WTC11 (cell line): ENCODE data around the gene TMTC3. TPM values are rescaled to one million over a fixed set of nuclear protein-coding genes. Genes with fewer than 3 reads are reported as not detected.

Source experiments
- ATAC-seq: fragments of 200-7000 bp; cut with Tn5 transposase; 2 replicates; pipeline ENCODE4 v1.10.0; 2021; ENCODE audit warnings: mild to moderate bottlenecking, moderate library complexity
- CTCF ChIA-PET: fragments of 300-600 bp; sonication (Branson Sonifier 250); formaldehyde crosslinking; loops from one replicate; lab custom pipeline; 2021; ENCODE audit warnings: antibody characterized with exemption; lab: Charles Lee
- POLR2A ChIA-PET: fragments of 350-600 bp; sonication (Branson Sonifier 250); formaldehyde crosslinking; loops from one replicate; lab custom pipeline; 2021; ENCODE audit warnings: antibody characterized with exemption; lab: Charles Lee
- DNase-seq: peaks from one replicate; pipeline ENCODE4 v3.0.0; 2021; ENCODE audit warnings: low spot score
- H3K27ac Mint-ChIP-seq: 2 replicates; pipeline ENCODE4 v1.8.0; 2021; ENCODE audit warnings: mixed read lengths
- H3K27me3 Mint-ChIP-seq: 2 replicates; pipeline ENCODE4 v1.8.0; 2021; ENCODE audit warnings: low read depth, mild to moderate bottlenecking, moderate library complexity, mixed read lengths
- H3K36me3 Mint-ChIP-seq: 2 replicates; pipeline ENCODE4 v1.8.0; 2021; ENCODE audit warnings: mixed read lengths
- H3K4me1 Mint-ChIP-seq: 2 replicates; pipeline ENCODE4 v1.8.0; 2022; ENCODE audit warnings: mixed read lengths
- H3K4me3 Mint-ChIP-seq: 2 replicates; pipeline ENCODE4 v1.8.0; 2021; ENCODE audit warnings: mild to moderate bottlenecking, moderate library complexity, mixed read lengths
- H3K9me3 Mint-ChIP-seq: 2 replicates; pipeline ENCODE4 v1.8.0; 2021; ENCODE audit warnings: mixed read lengths
- ATF1 ChIP-seq: sonication (generic); formaldehyde crosslinking; IDR thresholded peaks from 2 replicates; pipeline ENCODE4 v1.8.1; 2023; ENCODE audit warnings: mild to moderate bottlenecking, moderate library complexity, missing genetic modification reagents
- FOXJ3 ChIP-seq: sonication (generic); formaldehyde crosslinking; IDR thresholded peaks from 2 replicates; pipeline ENCODE4 v1.9.0; 2021; ENCODE audit warnings: missing genetic modification reagents, mild to moderate bottlenecking, borderline replicate concordance
- IRF2 ChIP-seq: sonication (generic); formaldehyde crosslinking; IDR thresholded peaks from 2 replicates; pipeline ENCODE4 v1.8.0; 2022; ENCODE audit warnings: low read depth, missing genetic modification reagents, borderline replicate concordance
- NFATC4 ChIP-seq: fragments of 250-450 bp; sonication (Bioruptor Pico); IDR thresholded peaks from 2 replicates; pipeline ENCODE4 v1.9.0; 2021; ENCODE audit warnings: mild to moderate bottlenecking
- NR2C2 ChIP-seq: sonication (generic); formaldehyde crosslinking; IDR thresholded peaks from 2 replicates; pipeline ENCODE4 v1.8.0; 2022; ENCODE audit warnings: mild to moderate bottlenecking, missing genetic modification reagents
- SMAD3 ChIP-seq: sonication (generic); formaldehyde crosslinking; IDR thresholded peaks from 2 replicates; pipeline ENCODE4 v1.8.0; 2022; ENCODE audit warnings: missing genetic modification reagents, mild to moderate bottlenecking, borderline replicate concordance
- TP53 ChIP-seq: sonication (generic); formaldehyde crosslinking; IDR thresholded peaks from 2 replicates; pipeline ENCODE4 v1.8.1; 2023; ENCODE audit warnings: mild to moderate bottlenecking, missing genetic modification reagents
- ZNF121 ChIP-seq: sonication (generic); formaldehyde crosslinking; IDR thresholded peaks from 2 replicates; pipeline ENCODE4 v1.8.0; 2023; ENCODE audit warnings: missing genetic modification reagents
- ZNF263 ChIP-seq: sonication (generic); formaldehyde crosslinking; IDR thresholded peaks from 2 replicates; pipeline ENCODE4 v1.8.1; 2022; ENCODE audit warnings: low read depth, mild to moderate bottlenecking, moderate library complexity, missing genetic modification reagents
- ZNF317 ChIP-seq: sonication (generic); formaldehyde crosslinking; IDR thresholded peaks from 2 replicates; pipeline ENCODE4 v1.8.1; 2023; ENCODE audit warnings: low read depth, mild to moderate bottlenecking, moderate library complexity, missing genetic modification reagents, borderline replicate concordance
- total RNA-seq: library from RNA; stranded (reverse); gene quantifications from 3 replicates; pipeline ENCODE4 v1.2.3, GENCODE V29; 2021
- TF ChIP-seq, protein P1 (sequence below): fragments of 250-450 bp; sonication (Bioruptor Pico); IDR thresholded peaks from 2 replicates; pipeline ENCODE4 v1.9.0; 2021; ENCODE audit warnings: mild to moderate bottlenecking, borderline replicate concordance
- TF ChIP-seq, protein P2 (sequence below): sonication (generic); formaldehyde crosslinking; IDR thresholded peaks from 2 replicates; pipeline ENCODE4 v1.8.0; 2023; ENCODE audit warnings: missing genetic modification reagents, mild to moderate bottlenecking, borderline replicate concordance
- TF ChIP-seq, protein P3 (sequence below): fragments of 200-600 bp; IDR thresholded peaks from 2 replicates; pipeline ENCODE4 v1.8.0; 2022; ENCODE audit warnings: antibody characterized with exemption
- TF ChIP-seq, protein P4 (sequence below): sonication (generic); formaldehyde crosslinking; conservative IDR thresholded peaks from 2 replicates; pipeline ENCODE4 v1.8.1; 2023; ENCODE audit warnings: mild to moderate bottlenecking, low read depth, missing genetic modification reagents, moderate library complexity
- TF ChIP-seq, protein P5 (sequence below): sonication (generic); formaldehyde crosslinking; IDR thresholded peaks from 2 replicates; pipeline ENCODE4 v1.8.1; 2023; ENCODE audit warnings: mild to moderate bottlenecking, missing genetic modification reagents, borderline replicate concordance
- TF ChIP-seq, protein P6 (sequence below): sonication (generic); formaldehyde crosslinking; IDR thresholded peaks from 2 replicates; pipeline ENCODE4 v1.8.1; 2023; ENCODE audit warnings: mild to moderate bottlenecking, missing genetic modification reagents

The TMTC3 gene
- total RNA-seq, 1 experiment from 2014 or later, result 38.8 TPM

DNA sequence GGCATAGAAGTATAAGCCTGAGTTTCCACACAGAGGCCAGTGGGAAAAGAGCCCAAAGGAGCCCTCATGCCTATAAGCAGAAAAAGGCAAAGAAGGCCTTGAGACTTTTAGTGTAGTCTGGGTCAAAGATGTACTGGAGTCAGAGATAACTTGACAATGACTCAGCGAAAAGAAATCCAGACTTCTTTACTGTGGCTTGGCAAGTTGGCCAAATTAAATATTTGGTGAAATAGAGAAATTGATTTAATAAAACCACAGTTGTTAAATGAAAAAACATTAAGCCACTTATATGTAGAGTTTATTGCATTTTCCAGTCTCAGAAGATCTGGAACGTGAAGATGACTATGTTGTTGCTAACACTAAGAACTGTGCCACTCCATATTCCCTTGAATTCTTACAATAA lies 105.1 kb downstream of the TMTC3 start (continued):
- no peak for TF ChIP-seq IRF2
- no peak for TF ChIP-seq ZNF121
- TF ChIP-seq, protein P1, sequence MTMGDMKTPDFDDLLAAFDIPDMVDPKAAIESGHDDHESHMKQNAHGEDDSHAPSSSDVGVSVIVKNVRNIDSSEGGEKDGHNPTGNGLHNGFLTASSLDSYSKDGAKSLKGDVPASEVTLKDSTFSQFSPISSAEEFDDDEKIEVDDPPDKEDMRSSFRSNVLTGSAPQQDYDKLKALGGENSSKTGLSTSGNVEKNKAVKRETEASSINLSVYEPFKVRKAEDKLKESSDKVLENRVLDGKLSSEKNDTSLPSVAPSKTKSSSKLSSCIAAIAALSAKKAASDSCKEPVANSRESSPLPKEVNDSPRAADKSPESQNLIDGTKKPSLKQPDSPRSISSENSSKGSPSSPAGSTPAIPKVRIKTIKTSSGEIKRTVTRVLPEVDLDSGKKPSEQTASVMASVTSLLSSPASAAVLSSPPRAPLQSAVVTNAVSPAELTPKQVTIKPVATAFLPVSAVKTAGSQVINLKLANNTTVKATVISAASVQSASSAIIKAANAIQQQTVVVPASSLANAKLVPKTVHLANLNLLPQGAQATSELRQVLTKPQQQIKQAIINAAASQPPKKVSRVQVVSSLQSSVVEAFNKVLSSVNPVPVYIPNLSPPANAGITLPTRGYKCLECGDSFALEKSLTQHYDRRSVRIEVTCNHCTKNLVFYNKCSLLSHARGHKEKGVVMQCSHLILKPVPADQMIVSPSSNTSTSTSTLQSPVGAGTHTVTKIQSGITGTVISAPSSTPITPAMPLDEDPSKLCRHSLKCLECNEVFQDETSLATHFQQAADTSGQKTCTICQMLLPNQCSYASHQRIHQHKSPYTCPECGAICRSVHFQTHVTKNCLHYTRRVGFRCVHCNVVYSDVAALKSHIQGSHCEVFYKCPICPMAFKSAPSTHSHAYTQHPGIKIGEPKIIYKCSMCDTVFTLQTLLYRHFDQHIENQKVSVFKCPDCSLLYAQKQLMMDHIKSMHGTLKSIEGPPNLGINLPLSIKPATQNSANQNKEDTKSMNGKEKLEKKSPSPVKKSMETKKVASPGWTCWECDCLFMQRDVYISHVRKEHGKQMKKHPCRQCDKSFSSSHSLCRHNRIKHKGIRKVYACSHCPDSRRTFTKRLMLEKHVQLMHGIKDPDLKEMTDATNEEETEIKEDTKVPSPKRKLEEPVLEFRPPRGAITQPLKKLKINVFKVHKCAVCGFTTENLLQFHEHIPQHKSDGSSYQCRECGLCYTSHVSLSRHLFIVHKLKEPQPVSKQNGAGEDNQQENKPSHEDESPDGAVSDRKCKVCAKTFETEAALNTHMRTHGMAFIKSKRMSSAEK (CRISPR knock-in tag), result no peak
- no peak for TF ChIP-seq ZNF263 (CRISPR knock-in tag)
- TF ChIP-seq, protein P2, sequence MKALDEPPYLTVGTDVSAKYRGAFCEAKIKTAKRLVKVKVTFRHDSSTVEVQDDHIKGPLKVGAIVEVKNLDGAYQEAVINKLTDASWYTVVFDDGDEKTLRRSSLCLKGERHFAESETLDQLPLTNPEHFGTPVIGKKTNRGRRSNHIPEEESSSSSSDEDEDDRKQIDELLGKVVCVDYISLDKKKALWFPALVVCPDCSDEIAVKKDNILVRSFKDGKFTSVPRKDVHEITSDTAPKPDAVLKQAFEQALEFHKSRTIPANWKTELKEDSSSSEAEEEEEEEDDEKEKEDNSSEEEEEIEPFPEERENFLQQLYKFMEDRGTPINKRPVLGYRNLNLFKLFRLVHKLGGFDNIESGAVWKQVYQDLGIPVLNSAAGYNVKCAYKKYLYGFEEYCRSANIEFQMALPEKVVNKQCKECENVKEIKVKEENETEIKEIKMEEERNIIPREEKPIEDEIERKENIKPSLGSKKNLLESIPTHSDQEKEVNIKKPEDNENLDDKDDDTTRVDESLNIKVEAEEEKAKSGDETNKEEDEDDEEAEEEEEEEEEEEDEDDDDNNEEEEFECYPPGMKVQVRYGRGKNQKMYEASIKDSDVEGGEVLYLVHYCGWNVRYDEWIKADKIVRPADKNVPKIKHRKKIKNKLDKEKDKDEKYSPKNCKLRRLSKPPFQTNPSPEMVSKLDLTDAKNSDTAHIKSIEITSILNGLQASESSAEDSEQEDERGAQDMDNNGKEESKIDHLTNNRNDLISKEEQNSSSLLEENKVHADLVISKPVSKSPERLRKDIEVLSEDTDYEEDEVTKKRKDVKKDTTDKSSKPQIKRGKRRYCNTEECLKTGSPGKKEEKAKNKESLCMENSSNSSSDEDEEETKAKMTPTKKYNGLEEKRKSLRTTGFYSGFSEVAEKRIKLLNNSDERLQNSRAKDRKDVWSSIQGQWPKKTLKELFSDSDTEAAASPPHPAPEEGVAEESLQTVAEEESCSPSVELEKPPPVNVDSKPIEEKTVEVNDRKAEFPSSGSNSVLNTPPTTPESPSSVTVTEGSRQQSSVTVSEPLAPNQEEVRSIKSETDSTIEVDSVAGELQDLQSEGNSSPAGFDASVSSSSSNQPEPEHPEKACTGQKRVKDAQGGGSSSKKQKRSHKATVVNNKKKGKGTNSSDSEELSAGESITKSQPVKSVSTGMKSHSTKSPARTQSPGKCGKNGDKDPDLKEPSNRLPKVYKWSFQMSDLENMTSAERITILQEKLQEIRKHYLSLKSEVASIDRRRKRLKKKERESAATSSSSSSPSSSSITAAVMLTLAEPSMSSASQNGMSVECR, result no peak
- TF ChIP-seq NFATC4, result no peak
- no peak for TF ChIP-seq FOXJ3 (CRISPR knock-in tag)
- TF ChIP-seq NR2C2 (CRISPR knock-in tag), result no peak
- no peak for TF ChIP-seq SMAD3 (CRISPR knock-in tag)

DNA sequence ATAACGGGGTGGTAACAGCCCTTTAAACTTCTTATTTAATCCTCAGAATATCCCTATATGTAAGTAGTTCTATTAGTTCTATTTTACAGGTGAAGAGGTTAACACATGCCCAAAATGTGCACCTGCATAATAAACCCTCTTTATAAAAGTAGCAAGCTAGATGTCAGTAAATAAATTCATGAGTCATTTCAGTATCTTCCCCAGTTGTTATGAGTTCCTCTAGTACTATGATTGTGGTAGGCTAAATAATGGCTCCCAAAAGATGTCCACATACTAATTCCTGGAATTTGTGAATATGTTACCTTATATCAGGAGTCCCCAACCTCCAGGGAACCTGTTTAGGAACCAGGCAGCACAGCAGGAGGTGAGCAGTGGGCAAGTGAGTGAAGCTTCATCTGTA lies 106.5 kb downstream of the TMTC3 start:
- ATAC-seq (no peak), DNase-seq (no peak)
- TF ChIP-seq, protein P3, sequence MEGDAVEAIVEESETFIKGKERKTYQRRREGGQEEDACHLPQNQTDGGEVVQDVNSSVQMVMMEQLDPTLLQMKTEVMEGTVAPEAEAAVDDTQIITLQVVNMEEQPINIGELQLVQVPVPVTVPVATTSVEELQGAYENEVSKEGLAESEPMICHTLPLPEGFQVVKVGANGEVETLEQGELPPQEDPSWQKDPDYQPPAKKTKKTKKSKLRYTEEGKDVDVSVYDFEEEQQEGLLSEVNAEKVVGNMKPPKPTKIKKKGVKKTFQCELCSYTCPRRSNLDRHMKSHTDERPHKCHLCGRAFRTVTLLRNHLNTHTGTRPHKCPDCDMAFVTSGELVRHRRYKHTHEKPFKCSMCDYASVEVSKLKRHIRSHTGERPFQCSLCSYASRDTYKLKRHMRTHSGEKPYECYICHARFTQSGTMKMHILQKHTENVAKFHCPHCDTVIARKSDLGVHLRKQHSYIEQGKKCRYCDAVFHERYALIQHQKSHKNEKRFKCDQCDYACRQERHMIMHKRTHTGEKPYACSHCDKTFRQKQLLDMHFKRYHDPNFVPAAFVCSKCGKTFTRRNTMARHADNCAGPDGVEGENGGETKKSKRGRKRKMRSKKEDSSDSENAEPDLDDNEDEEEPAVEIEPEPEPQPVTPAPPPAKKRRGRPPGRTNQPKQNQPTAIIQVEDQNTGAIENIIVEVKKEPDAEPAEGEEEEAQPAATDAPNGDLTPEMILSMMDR, result no peak
- TF ChIP-seq TP53 (CRISPR knock-in tag) (no peak), ATF1 (CRISPR knock-in tag) (no peak), ZNF317 (CRISPR knock-in tag) (no peak), ZNF263 (CRISPR knock-in tag) (no peak), IRF2 (no peak)
- TF ChIP-seq, protein P4, sequence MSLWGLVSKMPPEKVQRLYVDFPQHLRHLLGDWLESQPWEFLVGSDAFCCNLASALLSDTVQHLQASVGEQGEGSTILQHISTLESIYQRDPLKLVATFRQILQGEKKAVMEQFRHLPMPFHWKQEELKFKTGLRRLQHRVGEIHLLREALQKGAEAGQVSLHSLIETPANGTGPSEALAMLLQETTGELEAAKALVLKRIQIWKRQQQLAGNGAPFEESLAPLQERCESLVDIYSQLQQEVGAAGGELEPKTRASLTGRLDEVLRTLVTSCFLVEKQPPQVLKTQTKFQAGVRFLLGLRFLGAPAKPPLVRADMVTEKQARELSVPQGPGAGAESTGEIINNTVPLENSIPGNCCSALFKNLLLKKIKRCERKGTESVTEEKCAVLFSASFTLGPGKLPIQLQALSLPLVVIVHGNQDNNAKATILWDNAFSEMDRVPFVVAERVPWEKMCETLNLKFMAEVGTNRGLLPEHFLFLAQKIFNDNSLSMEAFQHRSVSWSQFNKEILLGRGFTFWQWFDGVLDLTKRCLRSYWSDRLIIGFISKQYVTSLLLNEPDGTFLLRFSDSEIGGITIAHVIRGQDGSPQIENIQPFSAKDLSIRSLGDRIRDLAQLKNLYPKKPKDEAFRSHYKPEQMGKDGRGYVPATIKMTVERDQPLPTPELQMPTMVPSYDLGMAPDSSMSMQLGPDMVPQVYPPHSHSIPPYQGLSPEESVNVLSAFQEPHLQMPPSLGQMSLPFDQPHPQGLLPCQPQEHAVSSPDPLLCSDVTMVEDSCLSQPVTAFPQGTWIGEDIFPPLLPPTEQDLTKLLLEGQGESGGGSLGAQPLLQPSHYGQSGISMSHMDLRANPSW (CRISPR knock-in tag), result no peak
- TF ChIP-seq, protein P5, sequence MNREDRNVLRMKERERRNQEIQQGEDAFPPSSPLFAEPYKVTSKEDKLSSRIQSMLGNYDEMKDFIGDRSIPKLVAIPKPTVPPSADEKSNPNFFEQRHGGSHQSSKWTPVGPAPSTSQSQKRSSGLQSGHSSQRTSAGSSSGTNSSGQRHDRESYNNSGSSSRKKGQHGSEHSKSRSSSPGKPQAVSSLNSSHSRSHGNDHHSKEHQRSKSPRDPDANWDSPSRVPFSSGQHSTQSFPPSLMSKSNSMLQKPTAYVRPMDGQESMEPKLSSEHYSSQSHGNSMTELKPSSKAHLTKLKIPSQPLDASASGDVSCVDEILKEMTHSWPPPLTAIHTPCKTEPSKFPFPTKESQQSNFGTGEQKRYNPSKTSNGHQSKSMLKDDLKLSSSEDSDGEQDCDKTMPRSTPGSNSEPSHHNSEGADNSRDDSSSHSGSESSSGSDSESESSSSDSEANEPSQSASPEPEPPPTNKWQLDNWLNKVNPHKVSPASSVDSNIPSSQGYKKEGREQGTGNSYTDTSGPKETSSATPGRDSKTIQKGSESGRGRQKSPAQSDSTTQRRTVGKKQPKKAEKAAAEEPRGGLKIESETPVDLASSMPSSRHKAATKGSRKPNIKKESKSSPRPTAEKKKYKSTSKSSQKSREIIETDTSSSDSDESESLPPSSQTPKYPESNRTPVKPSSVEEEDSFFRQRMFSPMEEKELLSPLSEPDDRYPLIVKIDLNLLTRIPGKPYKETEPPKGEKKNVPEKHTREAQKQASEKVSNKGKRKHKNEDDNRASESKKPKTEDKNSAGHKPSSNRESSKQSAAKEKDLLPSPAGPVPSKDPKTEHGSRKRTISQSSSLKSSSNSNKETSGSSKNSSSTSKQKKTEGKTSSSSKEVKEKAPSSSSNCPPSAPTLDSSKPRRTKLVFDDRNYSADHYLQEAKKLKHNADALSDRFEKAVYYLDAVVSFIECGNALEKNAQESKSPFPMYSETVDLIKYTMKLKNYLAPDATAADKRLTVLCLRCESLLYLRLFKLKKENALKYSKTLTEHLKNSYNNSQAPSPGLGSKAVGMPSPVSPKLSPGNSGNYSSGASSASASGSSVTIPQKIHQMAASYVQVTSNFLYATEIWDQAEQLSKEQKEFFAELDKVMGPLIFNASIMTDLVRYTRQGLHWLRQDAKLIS (CRISPR knock-in tag), result no peak
- TF ChIP-seq, protein P6, sequence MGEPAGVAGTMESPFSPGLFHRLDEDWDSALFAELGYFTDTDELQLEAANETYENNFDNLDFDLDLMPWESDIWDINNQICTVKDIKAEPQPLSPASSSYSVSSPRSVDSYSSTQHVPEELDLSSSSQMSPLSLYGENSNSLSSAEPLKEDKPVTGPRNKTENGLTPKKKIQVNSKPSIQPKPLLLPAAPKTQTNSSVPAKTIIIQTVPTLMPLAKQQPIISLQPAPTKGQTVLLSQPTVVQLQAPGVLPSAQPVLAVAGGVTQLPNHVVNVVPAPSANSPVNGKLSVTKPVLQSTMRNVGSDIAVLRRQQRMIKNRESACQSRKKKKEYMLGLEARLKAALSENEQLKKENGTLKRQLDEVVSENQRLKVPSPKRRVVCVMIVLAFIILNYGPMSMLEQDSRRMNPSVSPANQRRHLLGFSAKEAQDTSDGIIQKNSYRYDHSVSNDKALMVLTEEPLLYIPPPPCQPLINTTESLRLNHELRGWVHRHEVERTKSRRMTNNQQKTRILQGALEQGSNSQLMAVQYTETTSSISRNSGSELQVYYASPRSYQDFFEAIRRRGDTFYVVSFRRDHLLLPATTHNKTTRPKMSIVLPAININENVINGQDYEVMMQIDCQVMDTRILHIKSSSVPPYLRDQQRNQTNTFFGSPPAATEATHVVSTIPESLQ (CRISPR knock-in tag), result no peak
- no peak overlapping the region for H3K27ac Mint-ChIP-seq
- ChIA-PET POLR2A (no interaction called here), CTCF (no interaction called here)
- H3K9me3 Mint-ChIP-seq, result no peaks in the 10 kb centered on the region
- H3K36me3 Mint-ChIP-seq, result no peaks in the 10 kb centered on the region
- no peak overlapping the region for H3K4me3 Mint-ChIP-seq
- H3K4me1 Mint-ChIP-seq, result peaks cover 34% of the 10 kb centered on the region
- no peaks in the 10 kb centered on the region for H3K27me3 Mint-ChIP-seq
